ENCODE measurements around the gene LUC7L2. TPM values are rescaled to one million over a fixed set of nuclear protein-coding genes. Genes with fewer than 3 reads are reported as not detected.

Gene LUC7L2
- total RNA-seq, 1 donor from 2014 or later = 83.4 TPM

DNA sequence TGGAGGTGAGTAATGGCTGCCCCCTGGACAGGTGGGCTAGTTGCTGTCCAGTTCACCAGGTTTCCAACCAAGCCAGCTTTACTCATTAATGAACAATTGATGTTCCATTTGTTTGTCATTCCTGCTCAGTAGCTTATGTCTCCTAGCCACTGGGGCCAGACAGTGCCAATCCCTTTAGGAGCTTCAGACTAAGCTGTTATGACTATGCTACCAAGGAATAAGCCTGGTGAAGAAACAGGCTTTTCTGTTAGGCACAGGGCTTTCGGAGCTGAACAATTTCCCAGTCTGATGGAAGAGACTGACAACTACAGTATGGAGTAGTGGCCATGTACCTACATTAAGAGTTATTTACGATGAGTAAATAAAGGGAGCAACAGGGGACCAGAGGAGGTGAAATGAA lies 20.7 kb upstream of the LUC7L2 start:
- Mint-ChIP-seq H3K4me1 (ENCODE audit: low read depth, unreplicated experiment) (peaks cover 4% of the 10 kb centered on the region), H3K9me3 (ENCODE audit: unreplicated experiment) (peaks cover 21% of the 10 kb centered on the region), H3K36me3 (ENCODE audit: unreplicated experiment) (peaks cover 9% of the 10 kb centered on the region), H3K27ac (ENCODE audit: unreplicated experiment) (peak overlapping the region; percentile 82), H3K4me3 (ENCODE audit: unreplicated experiment) (peak overlapping the region; percentile 96), H3K27me3 (ENCODE audit: unreplicated experiment) (peaks cover 13% of the 10 kb centered on the region)
- TF ChIP-seq CTCF (IDR thresholded peaks at IDR 0.05; ENCODE audit: partially characterized antibody, unreplicated experiment) = no peak
- no peak for DNase-seq

DNA sequence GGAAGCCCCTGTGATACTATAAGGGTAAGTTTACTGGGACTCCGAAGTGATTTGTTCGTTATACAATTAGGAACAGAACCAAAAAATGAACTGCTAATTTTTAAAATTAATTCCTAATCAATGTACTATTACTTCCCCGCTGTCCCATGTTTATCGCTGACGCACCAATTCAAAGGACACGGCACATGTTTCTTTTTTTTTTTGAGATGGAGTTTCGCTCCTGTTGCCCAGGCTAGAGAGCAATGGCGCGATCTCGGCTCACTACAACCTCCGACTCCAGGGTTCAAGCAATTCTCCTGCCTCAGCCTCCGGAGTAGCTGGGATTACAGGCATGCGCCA lies 20.0 kb upstream of the LUC7L2 start:
- H3K36me3 Mint-ChIP-seq (ENCODE audit: unreplicated experiment) = peaks cover 9% of the 10 kb centered on the region
- H3K4me3 Mint-ChIP-seq (ENCODE audit: unreplicated experiment) = peak overlapping the region; percentile 96
- TF ChIP-seq CTCF (IDR thresholded peaks at IDR 0.05; ENCODE audit: partially characterized antibody, unreplicated experiment) = no peak
- peaks cover 21% of the 10 kb centered on the region for H3K9me3 Mint-ChIP-seq (ENCODE audit: unreplicated experiment)
- peaks cover 4% of the 10 kb centered on the region for H3K4me1 Mint-ChIP-seq (ENCODE audit: low read depth, unreplicated experiment)
- DNase-seq = no peak
- peaks cover 13% of the 10 kb centered on the region for H3K27me3 Mint-ChIP-seq (ENCODE audit: unreplicated experiment)
- peak overlapping the region; percentile 100 for H3K27ac Mint-ChIP-seq (ENCODE audit: unreplicated experiment)

DNA sequence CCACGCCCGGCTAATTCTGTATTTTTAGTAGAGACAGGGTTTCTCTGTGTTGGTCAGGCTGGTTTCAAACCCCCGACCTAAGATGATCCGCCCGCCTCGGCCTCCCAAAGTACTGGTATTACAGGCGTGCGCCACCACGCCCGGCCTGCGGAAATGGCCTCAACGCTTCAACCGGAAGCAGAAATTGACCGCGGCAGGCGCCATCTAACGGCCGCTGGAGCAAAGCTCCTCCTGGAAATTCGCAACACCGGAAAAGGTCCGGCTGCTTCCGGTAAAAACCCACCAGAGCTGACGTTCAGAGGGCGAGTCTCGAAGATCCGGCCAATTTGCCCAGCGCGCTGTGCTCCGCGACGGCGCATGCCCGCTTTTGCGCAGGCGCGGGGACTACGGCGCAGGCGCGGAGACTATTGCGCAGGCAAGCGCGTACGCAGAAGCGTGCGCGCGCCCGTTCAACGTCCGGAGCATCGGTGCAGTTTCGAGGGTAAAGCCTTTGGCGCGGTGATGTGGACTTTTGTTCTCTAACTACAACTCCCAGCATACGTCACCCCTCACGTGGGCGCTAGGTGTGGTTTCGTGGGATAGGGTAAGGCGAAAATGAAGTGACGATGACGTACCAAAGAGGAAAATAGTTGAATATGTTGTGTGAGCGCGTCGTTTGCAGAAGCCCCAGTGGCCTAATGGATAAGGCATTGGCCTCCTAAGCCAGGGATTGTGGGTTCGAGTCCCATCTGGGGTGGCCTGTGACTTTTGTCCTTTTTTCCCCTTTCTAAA lies 19.5 kb upstream of the LUC7L2 start:
- Mint-ChIP-seq H3K4me1 (ENCODE audit: low read depth, unreplicated experiment) (peaks cover 4% of the 10 kb centered on the region), H3K27me3 (ENCODE audit: unreplicated experiment) (peaks cover 13% of the 10 kb centered on the region), H3K27ac (ENCODE audit: unreplicated experiment) (peak overlapping the region; percentile 100), H3K36me3 (ENCODE audit: unreplicated experiment) (peaks cover 9% of the 10 kb centered on the region), H3K9me3 (ENCODE audit: unreplicated experiment) (peaks cover 20% of the 10 kb centered on the region), H3K4me3 (ENCODE audit: unreplicated experiment) (peak overlapping the region; percentile 96)
- DNase-seq = peak; percentile 94
- peak; percentile 51 for TF ChIP-seq CTCF (IDR thresholded peaks at IDR 0.05; ENCODE audit: partially characterized antibody, unreplicated experiment)

DNA sequence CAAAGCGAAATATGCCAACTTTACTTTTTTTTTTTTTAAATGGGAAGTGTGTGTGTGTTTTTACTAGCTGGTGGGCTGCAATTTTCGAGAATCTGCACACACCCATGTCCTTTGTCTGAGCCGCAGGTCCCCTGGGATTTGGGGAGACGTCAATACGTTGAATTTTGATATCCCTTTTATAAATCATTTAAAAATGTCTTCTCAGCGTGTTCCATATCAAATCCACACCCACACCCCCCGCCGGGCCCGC lies 19.0 kb upstream of the LUC7L2 start:
- Mint-ChIP-seq H3K4me3 (ENCODE audit: unreplicated experiment) (peak overlapping the region; percentile 96), H3K4me1 (ENCODE audit: low read depth, unreplicated experiment) (peaks cover 4% of the 10 kb centered on the region), H3K27ac (ENCODE audit: unreplicated experiment) (peak overlapping the region; percentile 100), H3K27me3 (ENCODE audit: unreplicated experiment) (peaks cover 13% of the 10 kb centered on the region), H3K9me3 (ENCODE audit: unreplicated experiment) (peaks cover 20% of the 10 kb centered on the region), H3K36me3 (ENCODE audit: unreplicated experiment) (peaks cover 9% of the 10 kb centered on the region)
- no peak for DNase-seq
- no peak for TF ChIP-seq CTCF (IDR thresholded peaks at IDR 0.05; ENCODE audit: partially characterized antibody, unreplicated experiment)

DNA sequence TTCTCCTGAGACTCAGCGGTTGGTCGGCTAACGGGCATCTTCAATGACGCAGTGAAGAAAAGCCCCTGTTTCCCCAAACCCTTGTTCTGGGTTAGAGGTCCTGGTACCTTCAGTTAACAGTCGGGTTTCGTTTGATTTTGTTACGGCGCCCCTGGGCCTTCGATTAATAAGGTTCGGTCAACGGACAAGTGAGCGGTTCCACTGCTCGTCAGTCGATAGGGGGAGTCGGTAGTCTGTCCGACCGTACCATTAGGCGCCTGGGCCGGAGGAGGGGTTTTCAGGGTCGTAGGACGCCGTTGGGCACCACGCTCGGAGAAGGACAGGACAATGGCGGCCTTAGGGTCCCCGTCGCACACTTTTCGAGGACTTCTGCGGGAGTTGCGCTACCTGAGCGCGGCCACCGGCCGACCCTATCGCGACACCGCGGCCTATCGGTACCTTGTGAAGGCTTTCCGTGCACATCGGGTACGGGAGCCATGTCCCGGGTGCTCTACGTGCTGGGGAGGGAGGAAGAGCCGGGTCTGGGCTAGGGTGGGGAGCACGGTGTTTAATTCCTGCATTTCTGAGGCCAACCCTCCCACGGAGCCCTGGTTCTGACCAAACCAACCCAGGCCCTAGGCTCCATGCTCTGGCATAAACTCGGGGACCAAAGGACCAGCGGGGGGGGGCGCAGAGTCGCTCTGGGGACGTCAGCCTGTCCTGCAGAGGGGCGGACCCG lies 18.5 kb upstream of the LUC7L2 start, which contains the start of gene FMC1:
Gene FMC1, plus strand, starts transcription at position 280 of the 718 bp plus-strand sequence. Its CDS starts 48 bp downstream, at position 328.
- peak within 1 kb of the TSS; percentile 96 for H3K4me3 Mint-ChIP-seq (ENCODE audit: unreplicated experiment)
- peak; percentile 89 for DNase-seq
- TF ChIP-seq CTCF (IDR thresholded peaks at IDR 0.05; ENCODE audit: partially characterized antibody, unreplicated experiment) = peak; percentile 55
- H3K27me3 Mint-ChIP-seq (ENCODE audit: unreplicated experiment) = peaks cover 13% of the 10 kb centered on the region
- H3K36me3 Mint-ChIP-seq (ENCODE audit: unreplicated experiment) = peaks cover 9% of the 10 kb centered on the region
- peaks cover 20% of the 10 kb centered on the region for H3K9me3 Mint-ChIP-seq (ENCODE audit: unreplicated experiment)
- peak within 1 kb of the TSS; percentile 100 for H3K27ac Mint-ChIP-seq (ENCODE audit: unreplicated experiment)
- peaks cover 4% of the 10 kb centered on the region for H3K4me1 Mint-ChIP-seq (ENCODE audit: low read depth, unreplicated experiment)
